GM12864 (cell line): ENCODE data around the gene CMPK2.
A peak's percentile ranks its signal among the peaks of the same experiment; 100 is the strongest.
"Not testable (repeated sequence)": the region's sequence is repeated elsewhere in the genome, so short reads cannot be mapped to it uniquely, and the experiment has no call there.

Experiments
- DNase-seq: peaks from one replicate; pipeline ENCODE4 v3.0.0-alpha.2; 2011; ENCODE audit warnings: low read depth
- H3K4me3 ChIP-seq: 2 replicates; pipeline ENCODE4 v1.5.1; 2011; ENCODE audit warnings: mild to moderate bottlenecking, low read depth, low read length, control low read depth
- CTCF ChIP-seq: IDR thresholded peaks from 2 replicates; pipeline ENCODE4 v1.5.1; 2011; ENCODE audit warnings: low read depth, mild to moderate bottlenecking, moderate library complexity, low read length, control low read depth, inconsistent platforms; ENCODE audit errors: missing control alignments

CMPK2 gene

GRCh38 chr2:6908291-6908690 is 42.6 kb upstream of the CMPK2 start:
- no peak overlapping the region for H3K4me3 ChIP-seq
- no peak for DNase-seq
- no peak for TF ChIP-seq CTCF

DNA sequence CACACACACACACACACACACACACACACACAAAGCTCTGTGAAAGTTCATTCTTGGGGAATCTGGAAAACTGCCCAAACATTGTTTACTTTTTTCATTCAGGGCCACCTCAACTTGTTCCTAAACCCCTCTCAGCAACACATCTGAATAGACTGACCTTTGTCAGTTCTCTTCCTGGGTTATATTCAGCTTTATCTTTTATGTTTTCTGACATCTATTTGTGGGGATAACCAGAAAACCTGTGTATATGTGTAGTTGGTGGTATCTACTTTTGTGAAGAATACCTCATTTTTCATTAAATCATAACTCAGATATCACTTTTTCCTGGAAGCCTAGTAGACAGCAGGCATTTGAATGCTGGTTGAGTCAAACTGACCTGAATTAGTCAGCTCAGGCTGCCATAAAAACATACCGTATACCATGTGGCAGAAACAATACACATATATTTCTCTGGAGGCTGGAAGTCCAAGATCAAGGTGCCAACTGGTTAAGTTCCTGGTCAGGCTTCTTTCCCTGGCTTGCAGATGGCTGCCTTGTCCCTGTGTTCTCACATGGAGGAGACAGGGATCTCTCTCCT is 40.5 kb upstream of the CMPK2 start:
- no peak overlapping the region for H3K4me3 ChIP-seq
- TF ChIP-seq CTCF, result no peak
- no peak for DNase-seq

- no peak for TF ChIP-seq CTCF
- no peak overlapping the region for H3K4me3 ChIP-seq
- DNase-seq, result no peak
Observed at GRCh38 chr2:6905668-6906067, 40.0 kb upstream of the CMPK2 start.

- not testable (repeated sequence) for DNase-seq, H3K4me3 ChIP-seq
Observed at GRCh38 chr2:6902581-6902980, 36.9 kb upstream of the CMPK2 start.

GRCh38 chr2:6896930-6897759 is 31.4 kb upstream of the CMPK2 start:
- TF ChIP-seq CTCF, result peak; percentile 54
- DNase-seq, result no peak
- no peak overlapping the region for H3K4me3 ChIP-seq

- DNase-seq, result no peak
- H3K4me3 ChIP-seq, result no peak overlapping the region
- TF ChIP-seq CTCF, result no peak
Observed at GRCh38 chr2:6893876-6894482, 28.3 kb upstream of the CMPK2 start.

DNA sequence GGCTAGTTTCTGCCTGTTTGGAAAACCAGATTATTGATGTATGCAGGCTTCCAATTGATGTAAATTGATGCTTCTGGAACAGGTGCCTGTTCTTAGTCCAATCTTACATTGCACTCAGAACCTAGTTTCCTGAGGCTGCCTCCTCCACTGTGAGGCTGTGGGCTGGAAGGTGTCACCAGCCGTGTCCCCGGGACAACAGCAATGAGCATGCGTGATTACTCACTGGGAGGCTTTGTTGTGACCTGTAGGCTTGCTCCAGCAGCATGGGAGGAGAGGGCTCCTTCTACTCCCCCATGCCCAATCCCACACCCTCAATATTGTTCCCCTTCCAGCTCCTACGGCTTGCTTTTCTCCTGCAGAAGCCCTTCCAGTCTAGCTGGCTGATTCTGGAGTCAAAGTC is 23.0 kb upstream of the CMPK2 start:
- DNase-seq, result no peak
- H3K4me3 ChIP-seq, result no peak overlapping the region
- no peak for TF ChIP-seq CTCF
